Measurements from ENCODE around the gene H19.

H19 gene

DNA sequence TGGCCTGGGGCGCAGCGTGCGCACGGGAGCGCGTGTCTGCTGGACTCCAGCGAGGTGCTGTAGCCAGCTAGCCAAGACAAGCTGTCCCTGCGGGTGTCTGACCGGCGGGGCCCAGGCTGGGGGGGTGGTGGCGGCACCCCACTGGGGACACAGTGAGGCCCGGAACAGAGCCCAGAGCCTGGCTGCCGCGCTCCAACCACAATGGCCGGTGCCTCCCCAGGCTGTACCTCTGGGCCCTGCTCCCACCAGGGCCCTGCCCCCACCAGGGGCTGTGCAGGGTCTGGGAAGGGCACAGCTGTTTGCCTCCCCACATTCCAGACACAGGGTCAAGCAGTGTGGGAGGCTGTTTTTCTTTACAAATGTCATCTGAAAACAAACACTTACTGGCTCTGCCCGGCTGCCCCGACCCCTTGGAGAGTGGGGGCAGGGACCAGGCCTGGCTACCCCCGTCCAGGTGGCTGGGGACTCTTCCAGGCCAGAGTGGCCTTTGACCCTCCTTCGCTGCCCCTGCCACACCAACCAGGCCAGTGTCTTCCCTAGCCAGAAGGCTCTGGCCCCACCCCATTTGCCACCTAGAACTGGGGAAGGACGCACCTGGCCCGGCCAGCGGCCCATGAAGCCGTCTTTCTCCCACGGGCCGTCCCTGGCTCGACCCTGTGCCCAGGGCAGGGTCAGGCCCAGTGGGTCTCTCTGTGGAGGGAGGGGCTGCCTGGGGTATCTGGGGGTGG lies 14.6 kb downstream of the H19 start:
- DNase-seq: no peak

DNA sequence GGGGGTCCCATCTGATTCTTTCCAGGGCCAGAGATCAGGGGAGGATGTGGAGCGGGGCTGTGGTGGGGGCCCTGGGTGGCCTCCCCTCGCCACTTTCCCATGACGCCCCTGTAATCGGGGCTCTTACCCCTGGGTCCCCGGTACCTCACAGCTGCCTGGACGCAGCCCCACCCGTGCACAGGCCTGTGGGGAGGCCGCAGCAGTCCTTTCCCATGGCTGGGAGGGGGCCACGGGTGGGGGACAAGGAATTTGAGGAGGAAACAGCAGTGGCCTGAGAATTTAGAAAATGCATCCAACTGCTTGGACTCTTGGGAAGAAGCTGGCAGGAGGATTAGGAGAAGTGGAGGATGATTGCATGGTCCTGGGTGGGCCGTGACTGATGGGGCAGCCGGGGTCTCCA lies 18.0 kb downstream of the H19 start:
- no peak for DNase-seq

DNA sequence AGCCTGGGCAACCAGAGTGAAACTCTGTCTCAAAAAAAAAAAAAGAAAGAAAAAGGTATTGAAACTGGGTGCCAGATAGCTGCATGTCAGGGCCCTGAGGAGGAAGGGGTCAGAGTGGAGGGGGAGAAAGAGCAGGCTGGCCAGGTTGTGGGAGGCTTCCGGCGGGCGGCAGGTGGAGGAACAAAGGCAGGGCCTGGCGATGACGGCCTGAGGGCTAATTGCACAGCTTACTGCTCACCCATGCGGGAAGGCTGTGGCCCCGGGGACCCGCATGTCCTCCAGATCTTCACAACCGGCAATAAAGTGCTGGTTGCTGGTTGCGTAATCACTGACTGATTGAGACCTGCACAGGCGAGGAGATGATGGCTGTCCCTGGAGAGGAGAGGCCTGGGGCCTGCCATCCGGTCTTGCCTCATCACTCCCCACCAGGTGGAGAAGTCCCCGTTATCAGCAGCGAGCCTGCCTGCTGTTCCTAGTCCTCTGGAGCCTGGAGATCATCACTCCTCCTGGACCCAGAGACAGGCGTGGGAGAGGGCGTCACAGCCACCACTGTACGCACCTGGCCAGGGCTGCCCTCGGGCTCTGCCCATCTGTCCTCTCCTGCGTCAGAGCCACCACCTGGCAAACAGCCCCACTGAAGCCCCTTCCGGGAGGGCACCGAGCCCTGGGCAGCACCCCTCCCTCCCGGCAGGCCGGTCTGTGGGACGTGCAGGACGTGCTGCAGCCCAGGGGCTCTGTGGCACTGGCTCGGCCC lies 18.7 kb downstream of the H19 start:
- no peak for DNase-seq

DNA sequence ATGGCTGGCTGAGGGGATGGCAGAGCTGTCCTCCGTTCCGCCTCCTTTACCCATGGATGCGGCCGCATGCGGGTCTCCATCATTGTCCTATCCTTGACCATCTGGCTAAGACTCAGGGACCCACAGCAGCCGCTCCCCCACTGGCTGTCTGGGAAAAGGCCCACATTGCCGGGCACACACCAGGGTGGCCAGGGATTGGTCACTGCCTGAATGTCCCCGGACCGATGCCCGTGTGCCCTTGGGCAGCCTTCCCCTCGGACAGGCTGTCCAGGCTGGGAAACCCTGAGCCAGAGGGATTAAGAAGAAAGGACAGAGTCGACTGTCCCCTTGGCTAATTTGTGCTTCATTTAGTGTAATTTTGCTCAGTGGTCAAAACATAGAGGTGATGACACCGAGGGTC lies 22.5 kb downstream of the H19 start:
- no peak for DNase-seq

DNA sequence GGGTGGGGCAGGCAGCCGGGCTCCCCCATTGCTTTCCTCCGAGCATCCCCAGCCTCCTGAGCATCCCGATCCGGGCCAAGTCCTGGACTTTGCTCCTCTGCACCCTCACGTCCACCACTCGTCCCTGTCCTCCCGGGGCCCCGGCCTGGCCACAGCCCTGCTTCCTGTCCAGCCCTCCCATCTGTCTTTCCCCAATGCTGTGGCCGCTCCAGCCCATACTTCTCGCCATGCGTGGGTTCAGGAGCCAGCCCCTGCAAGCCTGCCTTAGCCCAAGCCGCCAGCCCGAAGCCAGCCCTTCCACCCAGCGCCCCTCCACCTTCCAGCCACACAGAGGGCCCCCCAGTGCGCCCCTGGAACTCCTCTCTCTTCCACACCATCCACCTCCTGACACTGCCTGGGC lies 26.7 kb downstream of the H19 start:
- DNase-seq: no peak

DNA sequence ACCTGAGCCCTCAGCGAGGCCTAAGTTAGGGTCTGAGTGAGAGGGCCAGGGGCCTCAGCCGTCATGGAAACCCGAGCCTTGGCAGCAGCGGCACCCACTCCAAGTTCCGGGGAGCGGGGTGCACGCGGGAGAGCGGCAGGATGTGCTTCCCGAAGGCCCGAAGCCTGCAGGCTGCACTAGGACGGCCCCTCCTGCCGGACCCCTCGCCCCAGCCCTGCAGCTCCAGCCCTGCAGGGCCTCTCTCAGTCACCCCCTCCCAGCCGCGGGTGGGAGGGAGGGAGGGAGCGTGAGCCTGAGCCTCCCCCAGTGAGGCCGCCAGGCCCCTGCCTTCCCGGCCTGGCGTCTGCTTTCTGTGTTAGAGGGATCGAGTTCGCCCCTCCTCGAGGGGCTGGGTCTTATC lies 27.9 kb downstream of the H19 start:
- no peak for DNase-seq

DNA sequence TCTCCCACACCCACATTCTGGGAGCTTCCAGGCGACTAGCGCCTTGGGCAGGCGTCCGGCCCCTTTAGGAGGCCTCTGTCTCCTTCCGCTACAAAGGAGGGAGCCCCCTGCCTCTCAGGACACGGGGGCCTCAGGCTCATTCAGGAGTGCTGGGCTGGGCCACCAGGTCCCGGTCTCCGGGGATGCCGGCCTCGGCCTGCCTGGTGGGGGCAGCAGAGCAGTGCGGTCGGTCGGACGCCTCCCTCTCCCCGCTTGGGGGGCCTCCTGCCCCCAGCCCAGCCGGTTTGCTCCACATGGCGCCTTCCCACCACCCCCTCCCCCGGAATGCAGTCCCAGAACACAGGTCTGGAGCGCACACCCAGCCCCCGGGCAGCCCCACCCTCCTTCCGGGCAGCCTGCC lies 28.6 kb downstream of the H19 start:
- DNase-seq: no peak

DNA sequence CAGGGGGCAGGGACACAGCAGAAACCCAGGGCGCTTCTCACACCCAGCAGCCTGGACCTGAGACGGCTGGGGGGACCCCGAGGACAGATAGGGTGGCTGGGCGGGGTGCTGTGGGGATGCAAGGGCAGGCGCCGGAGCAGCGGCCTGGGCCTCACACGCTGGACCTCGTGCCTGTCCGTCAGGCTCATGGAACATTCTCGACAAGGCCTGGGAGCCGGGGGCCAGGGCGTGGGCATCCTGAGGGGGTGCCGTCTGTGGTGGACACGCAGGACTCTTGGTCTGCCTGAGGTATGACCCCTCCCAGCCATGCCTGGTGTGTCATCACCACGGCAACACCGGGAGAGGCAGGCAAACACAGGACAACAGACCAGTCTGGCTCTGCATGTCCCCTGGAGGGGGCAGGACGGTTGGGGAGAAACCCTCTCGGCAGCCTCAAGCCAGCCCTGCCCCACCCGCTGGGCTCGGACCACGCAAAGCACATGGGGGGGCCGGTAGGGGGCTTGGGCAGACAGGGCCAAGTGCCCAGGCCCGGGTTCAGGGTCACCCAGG lies 29.1 kb downstream of the H19 start:
- no peak for DNase-seq

DNA sequence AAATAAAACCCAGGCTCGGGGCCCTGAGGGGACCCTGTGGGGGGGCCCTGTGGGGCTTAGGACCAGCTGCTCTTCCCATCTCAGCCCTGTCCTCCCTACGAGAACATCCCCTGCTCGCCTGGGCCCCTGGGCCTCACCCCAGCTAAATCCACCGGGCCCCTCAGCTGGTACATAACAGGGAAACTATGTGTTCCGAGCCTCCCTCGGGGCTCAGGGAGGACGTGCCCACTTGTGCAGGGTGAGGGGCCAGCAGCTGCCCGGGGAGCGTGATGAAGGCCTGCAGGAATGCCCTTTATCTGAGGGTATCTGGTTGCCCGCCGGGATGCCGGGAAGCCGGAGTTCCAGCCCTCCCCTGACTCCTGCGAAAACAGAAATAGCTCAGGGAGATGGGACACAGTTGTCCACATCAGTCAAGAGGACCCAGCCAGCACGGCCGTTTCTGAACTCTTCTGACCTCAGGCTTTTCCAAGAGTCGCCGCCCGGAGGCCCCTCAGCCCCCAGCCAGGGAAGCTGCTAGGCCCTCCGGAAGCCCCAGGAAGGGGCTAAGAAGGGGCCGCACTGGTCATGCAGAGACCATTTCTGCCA lies 29.9 kb downstream of the H19 start:
- DNase-seq: no peak

DNA sequence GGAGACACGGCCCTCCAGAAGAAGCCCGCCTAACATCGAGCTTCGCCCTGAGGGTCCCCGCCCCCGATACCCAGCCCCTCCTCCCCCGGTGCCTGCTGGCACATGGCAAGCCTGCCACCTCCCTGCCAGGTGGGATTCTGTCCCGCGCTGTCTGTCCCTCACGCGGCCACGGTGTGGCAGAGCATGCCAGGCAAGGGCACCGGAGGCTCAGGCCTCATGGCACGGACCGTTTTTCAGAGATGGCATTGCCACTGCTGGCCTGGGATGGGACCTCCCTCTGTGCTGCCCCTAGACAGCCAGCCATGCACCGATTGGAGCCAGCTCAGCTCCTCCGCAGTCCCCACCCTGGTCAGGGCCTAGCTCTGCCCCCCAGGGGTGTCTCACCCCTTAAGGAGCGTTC lies 31.1 kb downstream of the H19 start:
- no peak for DNase-seq

DNA sequence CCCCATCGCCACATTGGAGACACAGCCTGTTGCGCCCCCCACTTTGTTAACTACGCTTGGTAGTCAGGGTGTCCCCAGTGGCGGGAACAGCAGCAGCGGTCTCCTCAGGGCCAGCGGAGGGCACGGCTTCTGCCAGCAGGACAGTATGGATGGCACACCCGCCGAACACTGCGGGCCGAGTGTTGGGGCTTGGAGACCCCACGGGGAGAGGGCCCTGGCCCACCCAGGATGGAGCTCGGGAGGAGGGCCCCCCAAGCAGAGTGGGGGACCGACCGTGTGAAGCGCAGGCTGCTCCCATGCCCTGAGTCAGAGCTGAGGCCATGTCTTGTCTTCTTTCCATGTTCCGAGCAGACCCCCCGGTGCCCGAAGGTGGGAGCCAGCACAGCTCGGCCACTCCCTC lies 32.7 kb downstream of the H19 start:
- DNase-seq: no peak

DNA sequence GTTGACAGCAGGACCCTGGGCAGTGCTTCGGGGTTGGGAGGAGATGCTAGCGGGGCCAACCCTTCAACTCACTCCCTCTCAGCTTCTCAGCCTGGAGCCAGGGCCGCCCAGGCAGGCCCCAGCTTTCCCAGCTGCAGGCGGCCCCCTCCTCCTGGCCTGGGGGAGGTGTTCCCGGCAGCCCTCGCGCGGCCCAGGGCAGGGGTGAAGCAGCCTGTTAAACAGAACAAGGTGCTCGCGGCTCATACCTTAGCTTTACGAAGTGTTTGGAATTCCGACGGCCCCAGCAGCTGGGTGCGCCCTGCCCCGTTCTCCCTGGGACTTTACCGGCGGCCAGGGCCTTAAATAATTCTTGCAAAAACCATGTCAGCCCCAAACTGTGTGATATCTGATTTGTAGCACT lies 33.3 kb downstream of the H19 start:
- no peak for DNase-seq

DNA sequence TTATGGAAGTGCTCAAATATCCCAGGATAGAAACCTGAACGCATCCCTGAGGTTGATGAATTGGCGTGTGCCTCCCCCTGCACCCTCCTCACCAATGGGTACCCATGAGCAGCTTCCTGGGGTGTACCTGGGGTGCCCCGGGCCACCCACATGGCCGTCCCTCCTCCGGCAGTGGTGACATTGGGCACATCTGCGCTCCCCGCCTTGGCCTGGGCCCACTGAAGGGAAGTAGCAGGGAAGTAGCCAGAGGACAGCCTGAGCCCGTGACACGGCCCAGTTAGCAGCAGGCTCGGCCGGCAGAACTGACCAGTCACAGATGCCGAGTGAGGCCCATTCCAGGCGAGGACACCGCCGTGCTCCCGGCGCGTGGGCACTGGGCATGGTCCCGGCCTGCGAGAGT lies 33.8 kb downstream of the H19 start:
- DNase-seq: no peak

DNA sequence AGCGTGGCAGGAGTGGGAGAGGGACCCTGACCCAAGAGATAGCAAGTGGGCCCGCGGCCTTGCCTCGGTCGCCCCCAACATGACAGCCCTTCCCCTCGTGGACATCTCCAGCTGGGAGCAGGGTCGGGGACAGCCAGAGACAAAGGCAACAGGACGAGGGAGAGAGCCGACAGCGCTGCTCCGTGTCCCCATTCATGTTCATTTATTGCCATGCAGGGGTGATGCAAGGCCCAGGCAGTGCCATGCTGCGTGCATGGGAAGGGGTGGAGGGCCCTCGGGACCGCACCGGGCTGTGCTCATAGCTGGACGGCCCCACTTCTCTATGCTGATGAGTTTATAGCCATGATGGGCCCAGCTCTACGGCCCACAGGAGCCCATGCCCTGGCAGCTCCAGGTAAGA lies 37.9 kb downstream of the H19 start:
- no peak for DNase-seq

DNA sequence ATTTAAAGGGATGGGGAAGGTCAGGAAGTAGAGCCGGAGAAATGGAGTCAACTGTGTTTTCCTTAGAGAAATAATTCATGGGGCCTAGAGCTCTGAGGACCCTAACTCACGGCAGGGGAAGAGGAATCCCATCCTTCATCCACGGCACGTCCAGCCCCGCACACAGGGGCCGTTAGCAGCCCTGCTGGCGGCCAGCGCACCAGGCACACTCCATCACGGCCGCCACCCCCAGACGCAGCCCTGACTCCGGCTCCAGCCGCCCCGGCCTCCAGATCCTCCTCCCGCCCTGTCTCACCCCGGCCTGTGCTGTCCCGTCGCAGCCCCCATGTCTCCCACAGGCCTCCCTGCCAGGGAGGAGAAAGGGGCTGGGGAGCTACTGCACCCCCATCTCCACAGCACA lies 39.3 kb downstream of the H19 start:
- no peak for DNase-seq

DNA sequence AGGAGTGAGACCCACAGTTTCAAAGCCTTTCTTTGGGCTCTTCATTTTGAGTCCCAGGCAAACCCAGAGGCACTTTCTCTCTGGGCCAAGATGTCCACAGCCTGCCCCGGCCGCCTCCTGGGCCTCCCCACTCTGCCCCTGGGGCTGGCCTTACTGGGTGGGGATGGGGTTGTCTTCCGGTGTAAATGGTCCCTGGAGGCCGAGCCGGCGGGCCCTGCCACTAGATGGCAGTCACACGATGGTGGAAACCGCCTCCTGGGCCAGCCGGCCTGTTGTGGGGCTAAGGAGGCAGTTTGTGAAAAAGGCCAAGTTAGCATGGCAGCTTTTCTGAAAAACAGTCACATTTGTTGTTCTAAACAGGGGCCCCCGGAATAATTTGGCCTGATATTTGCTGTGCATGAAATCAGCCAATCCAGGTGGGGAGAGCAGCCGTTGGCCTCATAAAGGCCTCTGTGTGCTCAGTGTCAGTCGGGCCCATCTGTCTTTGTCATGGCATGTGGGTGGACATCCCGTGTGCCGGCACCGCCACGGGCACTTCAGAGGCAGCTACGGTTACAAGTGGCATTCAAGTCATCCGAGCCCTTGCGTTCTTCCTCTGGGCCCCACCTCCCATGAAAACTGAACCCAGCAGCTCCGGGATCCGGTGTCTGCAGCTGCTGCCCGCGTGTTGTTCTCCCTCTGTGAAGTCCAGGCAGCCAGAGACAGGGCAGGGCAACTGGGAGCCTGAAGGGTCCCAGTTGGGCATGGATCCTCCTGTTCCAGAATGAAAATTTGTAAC lies 44.0 kb downstream of the H19 start:
- no peak for DNase-seq

DNA sequence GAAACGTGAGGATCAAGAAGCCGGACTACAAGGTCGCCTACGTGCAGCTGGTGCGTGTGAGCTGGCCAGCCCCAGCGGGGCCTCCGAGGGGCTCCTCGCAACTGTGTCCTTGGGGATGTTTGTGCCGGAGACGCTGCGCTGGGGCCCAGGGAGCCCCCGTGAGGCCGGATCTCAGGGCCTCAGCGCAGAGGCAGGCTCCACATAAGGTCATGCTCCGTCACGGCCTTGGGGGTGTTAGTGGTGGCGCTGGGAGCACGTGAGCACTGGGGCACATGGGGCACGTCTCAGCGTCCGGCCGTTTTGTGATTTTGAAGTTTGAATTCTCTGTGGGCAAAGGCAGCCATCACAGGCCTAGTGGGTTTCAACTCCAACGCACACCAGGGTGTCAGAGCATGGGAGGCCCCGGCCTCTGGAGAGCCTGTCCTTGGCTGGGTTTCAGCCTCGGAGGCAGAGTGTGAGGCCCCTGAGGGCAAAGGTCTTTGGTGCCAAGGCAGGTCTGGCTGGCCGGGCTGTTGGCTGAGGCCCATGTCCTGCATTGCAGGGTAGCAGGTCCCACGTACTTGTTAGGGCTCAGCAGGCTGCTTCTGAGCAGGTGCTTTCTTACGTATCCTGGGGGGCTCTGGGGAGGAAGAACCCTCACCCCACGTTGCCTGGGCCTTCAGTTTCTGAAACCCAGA lies 44.7 kb downstream of the H19 start:
- DNase-seq: no peak

DNA sequence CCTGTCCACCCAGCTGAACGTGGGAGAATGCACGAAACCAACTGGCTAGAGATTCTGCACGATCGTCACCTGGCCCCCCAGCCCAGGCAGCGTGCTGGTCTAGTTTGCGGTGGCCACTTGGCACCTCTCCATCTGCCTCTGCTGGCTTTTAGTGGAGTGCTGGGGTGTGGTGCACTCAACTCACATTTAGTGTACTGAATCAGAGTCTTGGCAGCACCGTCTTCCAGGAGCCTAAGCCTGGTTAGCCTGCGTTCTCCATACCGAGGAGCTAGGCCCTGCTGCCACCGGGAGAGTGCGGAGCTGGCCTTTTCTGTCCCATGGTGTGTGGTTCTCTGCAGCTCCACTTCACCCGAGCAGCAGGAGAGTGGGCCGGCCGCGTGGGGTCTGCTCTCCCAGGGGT lies 47.7 kb downstream of the H19 start:
- no peak for DNase-seq

DNA sequence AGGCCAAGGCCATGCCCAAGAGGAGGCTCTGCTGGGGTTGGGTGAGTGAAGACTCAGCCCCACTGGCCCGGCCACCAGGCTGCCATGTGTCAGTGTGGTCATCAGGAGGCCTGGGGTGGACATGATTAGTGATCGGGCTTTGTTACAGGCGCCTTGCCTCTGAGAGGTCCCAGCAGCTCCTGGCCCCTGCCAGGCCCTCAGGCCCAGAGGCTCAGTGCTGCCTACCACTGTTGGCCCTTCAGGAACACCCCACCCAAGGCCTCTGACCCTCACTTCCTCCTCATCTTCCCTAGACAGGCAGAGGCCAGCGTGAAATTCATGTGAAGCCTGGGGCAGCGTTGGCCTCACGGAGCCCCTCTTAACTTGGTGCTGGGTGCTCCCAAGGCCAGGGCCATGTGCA lies 48.3 kb downstream of the H19 start:
- DNase-seq: no peak

DNA sequence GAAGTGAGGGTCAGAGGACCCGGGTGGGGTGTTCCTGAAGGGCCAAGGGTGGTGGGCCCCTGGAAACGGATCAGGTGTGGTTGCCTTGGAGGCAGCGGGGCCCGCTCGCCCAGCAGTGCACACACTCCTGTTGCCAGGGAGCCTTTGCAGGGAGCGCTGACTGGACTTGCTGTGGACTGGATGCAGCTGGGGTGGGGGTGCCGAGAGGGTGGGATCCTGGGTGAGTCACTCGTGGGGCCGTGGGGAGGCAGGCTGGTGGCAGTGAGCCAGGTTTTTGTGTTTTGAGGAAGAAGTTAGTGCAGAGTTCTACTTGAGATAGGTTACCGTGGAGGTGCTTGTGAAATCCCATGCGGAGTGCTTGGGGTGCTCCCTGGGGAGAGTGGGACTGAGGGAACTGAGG lies 49.3 kb downstream of the H19 start:
- no peak for DNase-seq

DNA sequence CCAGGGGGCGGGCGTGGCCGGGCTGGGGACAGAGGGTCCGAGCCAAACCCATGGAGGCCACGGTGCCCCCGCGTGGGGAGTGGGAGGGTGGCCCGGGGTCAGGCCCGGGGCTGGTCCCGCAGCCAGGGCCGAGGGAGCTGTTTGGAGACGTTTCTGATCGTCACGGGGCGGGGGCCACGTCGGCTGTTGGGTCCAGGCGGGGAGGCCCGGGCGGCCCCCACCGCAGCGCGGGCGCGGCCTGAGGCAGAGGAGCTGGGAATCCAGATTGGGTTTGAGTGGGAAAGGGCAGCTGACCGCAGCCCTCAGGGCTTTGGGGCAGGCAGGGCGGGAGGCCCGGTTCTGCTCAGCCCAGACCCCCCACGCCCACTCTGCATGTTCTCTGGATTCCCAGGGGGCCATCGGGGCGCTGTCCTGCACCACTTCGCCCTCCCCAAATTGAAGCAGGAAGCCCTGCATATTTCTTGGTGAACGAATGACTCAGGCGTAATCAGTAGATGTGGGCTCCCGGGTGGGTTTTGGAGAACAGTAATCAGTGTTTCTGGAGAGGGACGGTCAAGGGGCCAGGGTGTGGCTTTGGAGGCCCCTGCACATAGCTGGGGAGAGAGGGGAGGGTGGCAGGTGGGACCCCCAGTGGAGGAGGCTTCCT lies 49.9 kb downstream of the H19 start:
- no peak for DNase-seq

DNA sequence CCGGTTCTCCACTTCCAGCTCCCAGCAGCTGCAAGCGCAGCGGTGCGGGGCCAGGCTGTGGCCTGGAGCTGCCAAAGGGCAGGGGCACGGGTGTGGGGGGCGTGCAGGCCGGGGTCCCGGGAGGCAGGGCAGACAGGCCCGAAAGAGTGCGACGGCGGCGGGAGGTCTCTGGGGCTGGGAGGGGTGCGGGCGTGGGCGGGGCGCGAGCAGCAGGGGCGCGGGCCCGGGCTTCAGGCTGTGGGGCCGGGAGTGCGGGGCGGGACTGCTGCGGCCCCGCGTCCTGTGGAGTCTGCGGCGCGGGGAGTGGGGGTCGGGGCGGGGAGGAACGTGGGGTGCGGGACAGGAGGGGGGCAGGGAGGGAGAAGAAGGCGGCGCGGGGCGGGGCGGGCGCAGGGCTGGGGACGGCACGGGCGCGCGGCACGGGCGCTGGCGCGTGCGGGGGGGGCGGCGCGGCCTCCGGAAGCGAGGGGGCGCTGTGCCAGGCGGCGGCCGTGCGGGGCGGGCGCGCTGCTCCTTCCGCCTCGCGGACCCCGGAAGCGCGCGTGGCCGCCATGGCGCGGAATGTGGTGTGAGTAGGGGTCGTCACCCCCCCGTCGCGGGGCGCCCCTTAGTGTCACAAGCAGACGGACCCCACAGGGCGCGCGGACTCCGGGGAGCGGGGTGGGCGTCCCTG lies 50.7 kb downstream of the H19 start, which contains the start of gene MRPL23:
Gene MRPL23, plus strand, starts transcription at position 521 of the 673 bp plus-strand sequence. Its CDS starts 31 bp downstream, at position 552.
- no peak for DNase-seq

Data from NCI-H510A (cell line).